ENCODE data around the gene ELMO3. TPM values are rescaled to one million over a fixed set of nuclear protein-coding genes. Genes with fewer than 3 reads are reported as not detected.

The ELMO3 gene
- polyA plus RNA-seq, 1 donor: 4.7 TPM

DNA sequence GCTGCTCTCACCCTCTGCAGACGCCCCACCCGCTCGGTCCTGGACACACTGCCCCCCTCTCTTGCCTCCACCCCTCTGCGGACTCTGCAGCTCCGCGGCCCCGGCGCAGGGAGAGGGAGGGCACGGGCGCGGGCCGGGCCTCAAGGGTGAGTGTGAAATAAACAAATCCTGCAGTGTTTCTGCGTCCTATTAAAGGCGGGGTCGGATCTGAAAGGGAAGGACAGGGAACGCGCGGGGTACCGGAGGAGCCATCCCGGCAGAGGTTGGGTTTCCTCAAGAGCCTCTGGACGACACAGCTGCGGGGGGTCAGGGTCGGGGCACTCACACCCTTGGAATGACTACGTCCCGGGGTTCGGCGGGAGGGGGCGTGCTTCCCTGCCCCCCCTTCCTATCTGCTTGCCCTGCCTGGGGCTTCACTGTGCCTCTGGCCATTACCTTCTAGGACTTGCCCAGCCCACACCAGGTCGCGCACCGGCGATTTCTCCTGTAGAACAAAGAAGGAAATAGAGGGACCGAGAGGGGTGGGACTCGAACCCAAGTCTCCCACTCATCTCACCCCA is 34.9 kb upstream of the ELMO3 start:
- no peak for DNase-seq

DNA sequence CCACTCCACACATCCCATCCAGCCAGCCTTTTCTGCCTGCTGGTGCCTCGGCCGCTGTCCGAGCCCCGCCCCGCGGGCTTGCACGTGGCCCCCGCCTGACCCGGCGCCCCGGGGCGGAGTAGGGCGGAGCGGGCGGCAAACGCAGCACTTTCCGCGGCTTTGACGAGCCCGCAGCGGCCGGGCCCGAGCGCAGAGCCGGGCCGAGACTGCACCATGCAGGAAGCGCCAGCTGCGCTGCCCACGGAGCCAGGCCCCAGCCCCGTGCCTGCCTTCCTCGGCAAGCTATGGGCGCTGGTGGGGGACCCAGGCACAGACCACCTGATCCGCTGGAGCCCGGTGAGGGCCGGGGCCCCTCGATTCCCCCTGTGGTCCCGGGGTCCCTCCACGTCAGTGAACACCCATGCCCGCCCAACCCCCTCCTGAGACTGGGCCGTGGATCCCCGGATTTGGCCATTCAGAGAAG is 34.3 kb upstream of the ELMO3 start, which contains the start of gene HSF4:
Gene HSF4 (plus strand): TSS at position 147 of the 463 bp plus-strand sequence. CDS start 67 bp downstream, at position 214.
- no peak for DNase-seq

DNA sequence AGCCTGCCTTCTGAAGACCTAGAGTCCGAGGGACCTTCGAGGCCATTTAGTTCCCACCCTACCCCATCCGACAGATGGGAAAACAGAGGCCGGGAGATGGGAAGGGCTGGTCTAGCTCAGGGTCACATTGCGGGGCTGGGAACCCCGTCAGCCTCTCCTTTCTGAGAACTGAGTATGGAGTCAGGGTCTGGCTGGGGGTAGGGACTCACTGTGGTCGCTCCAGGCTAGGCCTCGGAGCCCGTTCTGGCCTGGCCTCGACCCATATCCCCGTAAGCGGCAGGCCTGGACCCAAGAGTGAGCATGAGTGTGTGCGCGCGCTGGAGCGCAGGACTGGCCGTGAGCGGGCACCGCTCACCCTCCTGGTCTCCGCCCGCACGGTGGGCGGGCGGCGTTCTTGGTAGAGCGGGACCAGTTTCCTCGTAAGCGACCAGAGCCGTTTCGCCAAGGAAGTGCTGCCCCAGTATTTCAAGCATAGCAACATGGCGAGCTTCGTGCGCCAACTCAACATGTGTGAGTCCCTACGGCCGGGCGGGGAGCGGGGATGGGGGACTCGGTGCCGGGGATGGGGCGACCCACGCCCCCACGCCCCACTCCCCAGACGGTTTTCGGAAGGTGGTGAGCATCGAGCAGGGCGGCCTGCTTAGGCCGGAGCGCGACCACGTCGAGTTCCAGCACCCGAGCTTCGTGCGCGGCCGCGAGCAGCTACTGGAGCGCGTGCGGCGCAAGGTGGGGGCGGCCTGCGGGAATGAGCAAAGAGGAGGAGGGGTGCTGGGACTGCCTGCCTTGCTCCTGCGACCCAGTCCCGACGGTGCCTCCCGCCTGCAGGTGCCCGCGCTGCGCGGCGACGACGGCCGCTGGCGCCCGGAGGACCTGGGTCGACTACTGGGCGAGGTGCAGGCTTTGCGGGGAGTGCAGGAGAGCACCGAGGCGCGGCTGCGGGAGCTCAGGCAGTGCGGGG is 33.5 kb upstream of the ELMO3 start:
- DNase-seq: no peak

DNA sequence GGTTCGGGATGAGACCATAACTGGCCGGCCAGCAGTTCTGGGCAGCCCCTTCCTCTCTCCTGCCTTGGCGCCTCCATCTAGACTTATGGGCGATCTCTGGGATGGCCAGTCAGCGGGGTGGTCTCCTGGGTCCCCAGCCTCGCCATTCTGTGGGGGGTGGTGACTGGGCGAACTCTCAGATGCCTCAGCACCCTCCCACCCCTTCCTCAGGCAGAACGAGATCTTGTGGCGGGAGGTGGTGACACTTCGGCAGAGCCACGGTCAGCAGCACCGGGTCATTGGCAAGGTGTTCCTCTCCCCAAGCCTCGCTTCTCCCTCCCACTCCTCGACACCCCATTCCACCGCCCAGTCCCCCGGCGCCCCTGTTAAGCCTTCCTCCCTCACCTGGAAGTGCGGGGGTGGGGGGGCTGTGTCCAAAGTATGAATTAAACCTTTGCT is 32.8 kb upstream of the ELMO3 start:
- no peak for DNase-seq

DNA sequence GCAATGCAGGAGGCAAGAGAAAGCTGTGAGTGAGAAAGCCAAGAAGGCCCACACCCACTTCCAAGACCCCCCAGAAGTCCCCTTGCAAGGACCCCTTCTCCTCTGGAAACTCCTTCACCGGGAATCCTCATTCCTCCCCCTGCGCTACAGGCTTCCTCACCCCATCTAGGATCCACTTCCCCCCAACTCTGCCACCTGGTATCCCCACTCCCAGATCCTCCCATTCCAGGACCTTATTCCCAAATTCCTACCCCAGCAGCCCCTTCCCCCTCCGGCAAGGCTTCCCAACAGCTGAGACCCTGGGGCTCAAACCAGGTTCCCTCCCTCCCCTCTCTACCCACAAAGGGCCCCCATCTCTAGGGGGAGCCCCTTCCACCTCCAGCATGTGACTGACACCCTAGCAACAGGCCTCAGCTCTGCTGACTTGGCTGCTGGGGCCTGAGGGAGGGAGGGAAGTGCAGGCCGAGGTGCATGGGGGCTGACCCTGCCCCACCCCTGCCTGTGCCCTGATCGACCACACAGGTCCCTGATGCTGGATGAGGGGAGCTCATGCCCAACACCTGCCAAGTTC is 32.2 kb upstream of the ELMO3 start:
- DNase-seq: no peak

DNA sequence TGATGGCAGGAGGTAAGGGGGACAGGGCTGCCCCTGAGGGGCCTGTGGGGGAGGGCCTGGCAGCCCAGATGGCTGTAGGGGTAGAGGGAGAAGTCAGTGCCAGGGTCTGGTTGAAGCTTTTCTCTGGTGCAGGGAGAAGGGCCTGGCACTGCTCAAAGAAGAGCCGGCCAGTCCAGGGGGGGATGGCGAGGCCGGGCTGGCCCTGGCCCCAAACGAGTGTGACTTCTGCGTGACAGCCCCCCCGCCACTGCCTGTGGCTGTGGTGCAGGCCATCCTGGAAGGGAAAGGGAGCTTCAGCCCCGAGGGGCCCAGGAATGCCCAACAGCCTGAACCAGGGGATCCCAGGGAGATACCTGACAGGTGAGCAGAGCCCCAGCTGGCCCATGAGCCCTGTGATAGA is 31.3 kb upstream of the ELMO3 start:
- no peak for DNase-seq

DNA sequence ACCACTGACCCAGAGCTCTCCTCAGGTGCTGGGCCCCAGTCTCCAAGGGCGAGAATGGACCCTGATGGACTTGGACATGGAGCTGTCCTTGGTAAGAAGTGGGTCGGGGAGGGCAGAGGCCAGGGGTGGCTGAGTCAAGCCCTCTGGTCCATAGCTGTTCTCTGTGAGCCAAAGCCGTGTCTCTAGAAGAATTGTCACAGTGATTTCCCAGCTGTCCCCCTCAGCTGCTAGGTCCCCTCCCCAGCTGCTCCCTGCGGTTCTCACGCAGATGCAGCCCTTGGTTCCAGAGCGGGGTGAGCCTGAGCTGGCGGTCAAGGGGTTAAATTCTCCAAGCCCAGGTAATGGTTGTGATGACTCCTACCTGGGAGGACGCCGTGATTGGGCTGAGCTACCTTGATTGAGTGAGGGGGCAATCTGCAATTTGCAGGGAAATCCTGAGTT is 29.9 kb upstream of the ELMO3 start:
- DNase-seq: no peak

DNA sequence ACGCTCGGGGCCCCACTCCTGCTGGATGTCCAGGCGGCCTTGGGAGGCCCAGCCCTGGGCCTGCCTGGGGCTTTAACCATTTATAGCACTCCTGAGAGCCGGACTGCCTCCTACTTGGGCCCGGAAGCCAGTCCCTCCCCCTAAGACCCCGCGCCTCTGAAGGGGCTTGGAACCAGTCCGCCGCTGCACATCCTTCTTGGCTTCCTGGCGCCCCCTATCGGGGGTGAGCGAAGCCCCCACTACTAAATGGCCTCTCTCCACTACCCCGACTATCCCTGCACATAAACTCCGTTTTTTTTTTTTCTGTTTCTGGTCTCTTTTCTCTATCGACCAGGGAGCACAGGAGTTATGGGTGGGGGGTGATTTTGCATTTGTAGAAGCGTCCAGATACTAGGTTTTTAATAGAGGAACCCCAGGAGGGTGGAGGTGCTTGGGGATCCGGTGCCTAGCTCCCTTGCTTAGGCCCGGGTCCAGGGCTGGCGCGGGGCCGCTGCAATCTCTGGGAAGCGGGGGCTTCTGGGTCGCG is 29.2 kb upstream of the ELMO3 start:
- DNase-seq: no peak

DNA sequence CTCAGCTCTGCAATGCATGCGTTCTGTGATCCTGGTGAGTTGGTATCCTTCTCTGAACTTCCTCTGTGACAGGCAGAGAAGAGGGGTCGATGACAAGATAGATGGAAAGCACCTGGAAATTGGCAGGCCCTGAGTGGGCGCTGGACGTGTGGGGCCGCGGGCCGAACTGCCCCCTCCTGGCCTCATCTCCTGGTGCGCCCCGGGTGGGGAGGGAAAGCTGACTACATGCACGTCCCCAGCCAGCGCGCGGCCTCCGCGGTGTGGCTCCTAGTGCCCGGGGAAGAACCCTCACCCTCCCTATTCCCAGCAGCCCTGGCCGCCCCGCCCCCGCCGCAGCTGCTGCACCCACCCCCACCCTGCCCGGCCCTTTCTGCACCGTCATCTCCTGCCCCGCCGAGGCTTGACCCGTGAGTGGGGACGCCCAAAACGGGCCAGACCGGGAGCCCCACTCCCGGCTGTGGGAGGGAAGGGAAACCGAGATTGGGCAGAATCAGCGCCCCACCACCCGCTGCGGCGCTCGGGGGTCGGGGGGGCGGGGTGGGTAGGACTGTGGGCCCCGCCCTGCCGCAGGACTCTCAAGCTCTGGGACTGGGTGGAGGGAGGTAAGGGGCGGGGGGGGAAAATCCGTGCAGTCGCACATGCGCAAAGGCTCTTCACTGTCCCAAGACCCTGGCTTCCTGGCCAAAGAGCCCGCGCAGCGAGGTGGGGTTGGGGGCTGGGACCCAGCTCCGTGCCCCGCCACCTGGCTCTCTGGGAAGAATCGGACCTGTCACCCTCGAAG is 28.6 kb upstream of the ELMO3 start, which contains the start of gene NOL3:
Gene NOL3 (plus strand): TSS at position 371 of the 781 bp plus-strand sequence.
- no peak for DNase-seq

DNA sequence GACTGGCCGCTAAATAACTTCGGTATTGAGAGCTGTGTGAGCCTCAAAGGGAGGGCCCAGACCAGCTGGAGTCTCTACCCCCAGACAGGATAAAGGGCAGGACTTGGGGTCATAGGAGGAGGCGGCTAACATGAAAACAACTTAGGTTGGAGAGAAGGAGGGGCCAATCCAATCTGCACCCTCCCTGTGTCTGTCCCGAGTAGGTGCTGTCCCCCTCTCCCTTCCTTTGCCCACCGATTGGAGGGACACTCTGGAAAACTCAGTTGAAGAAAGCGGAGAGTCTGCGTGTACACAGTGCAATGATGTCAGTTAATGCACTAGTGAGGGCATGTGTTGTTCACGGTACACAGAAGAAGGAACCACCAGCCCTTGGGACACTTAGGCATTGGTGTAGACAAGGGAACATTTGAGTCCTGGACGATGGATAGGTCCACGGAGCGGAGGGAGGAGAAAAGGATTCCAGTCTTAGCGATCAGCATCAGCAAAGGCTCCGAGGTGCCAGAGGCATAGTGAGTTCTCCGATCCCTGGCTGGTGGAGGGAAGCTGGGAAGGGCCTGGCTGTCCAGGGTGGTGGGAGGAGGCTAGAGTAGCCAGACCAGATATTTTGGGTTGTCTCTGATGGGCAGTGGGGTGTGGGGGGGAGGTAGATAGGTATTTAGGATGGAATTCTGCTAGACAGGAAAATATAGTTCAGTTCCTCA is 27.8 kb upstream of the ELMO3 start:
- no peak for DNase-seq

DNA sequence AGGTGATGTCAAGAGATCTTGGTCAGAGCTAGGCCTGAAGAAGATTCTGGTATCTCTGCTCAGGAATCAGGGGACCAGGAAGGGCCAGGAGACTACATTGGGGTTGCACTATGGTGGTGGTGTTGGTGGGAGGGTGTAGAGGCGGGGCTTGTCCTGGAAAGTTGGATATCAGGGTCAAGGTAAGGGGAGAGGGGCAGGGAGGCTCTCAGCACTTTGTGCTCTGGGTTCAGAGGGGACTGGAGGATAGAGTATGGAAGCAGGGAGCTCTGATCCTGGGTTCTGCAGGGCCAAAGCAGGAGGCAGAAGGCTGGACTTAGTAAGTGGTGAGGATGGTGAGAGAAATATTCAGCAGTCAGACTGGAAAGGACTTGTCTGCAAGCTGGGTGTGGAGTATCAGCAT is 25.6 kb upstream of the ELMO3 start:
- no peak for DNase-seq

DNA sequence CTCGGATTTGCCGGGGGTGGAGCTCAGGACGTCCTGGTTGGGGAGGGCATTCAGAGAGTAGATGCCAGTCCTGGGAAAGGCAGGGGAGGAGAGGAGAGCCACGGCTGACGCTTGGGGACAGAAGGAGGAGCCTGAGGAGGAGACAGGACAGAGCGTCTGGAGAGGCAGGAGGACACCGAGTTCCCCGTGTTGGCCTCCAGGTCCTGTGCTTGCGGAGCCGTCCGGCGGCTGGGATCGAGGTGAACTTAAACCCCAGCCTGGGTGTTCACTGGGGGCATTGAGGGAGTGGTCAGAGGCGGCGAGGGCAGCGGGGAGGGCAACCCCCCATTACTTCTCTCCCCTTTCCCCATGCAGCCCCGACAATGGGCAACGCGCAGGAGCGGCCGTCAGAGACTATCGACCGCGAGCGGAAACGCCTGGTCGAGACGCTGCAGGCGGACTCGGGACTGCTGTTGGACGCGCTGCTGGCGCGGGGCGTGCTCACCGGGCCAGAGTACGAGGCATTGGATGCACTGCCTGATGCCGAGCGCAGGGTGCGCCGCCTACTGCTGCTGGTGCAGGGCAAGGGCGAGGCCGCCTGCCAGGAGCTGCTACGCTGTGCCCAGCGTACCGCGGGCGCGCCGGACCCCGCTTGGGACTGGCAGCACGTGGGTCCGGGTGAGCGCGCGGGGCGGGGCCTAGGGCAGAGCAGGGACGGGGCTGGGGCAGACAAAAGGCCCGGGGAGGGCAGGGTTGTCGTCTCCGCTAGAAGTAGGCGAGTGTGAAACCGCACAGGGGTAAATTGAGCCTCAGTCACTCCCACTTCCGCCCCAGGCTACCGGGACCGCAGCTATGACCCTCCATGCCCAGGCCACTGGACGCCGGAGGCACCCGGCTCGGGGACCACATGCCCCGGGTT is 24.9 kb upstream of the ELMO3 start:
- DNase-seq: no peak

DNA sequence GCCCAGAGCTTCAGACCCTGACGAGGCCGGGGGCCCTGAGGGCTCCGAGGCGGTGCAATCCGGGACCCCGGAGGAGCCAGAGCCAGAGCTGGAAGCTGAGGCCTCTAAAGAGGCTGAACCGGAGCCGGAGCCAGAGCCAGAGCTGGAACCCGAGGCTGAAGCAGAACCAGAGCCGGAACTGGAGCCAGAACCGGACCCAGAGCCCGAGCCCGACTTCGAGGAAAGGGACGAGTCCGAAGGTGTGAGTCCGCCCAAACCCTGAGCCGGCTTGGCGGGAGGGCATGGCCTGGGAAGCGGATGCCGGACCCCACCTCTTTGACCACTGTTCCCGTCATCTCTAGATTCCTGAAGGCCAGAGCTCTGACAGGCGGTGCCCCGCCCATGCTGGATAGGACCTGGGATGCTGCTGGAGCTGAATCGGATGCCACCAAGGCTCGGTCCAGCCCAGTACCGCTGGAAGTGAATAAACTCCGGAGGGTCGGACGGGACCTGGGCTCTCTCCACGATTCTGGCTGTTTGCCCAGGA is 24.2 kb upstream of the ELMO3 start:
- DNase-seq: no peak

DNA sequence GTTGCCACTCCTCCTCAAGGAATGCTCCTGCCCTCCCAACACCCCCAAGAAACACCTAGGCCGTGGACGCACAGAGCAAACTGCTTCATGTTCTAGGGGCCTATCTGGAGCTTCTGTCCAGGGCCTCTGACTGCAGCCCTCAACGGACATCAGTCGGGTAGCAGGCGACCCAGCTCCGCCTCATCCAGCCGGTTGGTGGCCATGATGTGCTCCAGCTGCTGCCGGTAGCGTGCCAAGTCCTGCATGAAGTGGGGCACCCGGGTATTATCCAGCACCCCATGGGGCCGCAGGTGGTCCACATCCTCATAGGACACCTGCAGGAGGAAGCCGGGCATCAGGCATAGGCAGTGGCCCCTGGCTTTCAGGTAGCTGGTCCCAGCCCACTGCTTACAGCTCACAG is 22.3 kb upstream of the ELMO3 start:
- no peak for DNase-seq

DNA sequence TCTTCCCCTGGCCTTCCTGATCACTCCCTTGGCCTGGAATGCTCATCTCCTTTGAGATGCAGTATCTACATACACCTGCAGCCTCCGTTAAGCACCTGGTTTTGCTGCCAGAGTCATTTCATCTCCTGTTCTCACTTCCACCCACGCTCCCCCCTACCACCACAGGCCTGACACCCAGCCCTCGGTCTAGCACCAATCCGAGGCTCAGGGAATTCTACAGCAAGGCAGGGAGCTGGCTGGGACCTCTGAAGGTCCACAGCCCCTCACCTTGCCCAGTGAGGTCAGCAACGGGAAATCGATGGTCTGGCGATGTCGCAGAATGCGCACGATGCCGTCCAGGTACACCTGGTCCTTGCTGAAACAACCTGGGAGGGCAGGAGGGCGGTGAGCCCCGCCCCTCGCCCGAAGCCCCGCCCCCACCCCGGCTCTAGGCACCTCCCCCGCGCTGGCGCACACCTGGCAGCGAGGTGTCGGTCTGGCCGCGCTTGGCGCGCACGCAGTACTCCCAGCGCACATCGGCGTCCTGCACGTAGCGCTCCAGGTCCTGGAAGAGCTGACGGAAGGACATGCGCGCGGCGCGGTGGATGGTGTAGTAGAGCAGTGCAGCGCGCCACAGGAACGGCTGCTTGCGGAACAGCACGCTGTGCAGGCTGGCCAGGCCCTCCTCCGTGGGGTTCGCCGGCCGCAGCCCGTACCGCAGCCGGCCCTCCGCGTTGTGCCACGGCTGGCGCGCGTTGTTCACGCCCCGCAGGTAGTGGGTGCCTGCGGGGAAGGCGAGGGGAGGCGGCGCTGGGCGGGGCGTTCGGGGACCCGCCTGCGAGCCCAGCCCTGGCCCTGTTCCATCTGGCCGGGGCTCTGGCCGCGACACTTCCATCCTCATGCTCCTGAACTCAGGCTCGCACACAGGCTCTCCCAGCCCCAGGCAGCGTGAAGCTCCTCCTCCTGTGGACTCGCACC is 20.9 kb upstream of the ELMO3 start:
- no peak for DNase-seq

DNA sequence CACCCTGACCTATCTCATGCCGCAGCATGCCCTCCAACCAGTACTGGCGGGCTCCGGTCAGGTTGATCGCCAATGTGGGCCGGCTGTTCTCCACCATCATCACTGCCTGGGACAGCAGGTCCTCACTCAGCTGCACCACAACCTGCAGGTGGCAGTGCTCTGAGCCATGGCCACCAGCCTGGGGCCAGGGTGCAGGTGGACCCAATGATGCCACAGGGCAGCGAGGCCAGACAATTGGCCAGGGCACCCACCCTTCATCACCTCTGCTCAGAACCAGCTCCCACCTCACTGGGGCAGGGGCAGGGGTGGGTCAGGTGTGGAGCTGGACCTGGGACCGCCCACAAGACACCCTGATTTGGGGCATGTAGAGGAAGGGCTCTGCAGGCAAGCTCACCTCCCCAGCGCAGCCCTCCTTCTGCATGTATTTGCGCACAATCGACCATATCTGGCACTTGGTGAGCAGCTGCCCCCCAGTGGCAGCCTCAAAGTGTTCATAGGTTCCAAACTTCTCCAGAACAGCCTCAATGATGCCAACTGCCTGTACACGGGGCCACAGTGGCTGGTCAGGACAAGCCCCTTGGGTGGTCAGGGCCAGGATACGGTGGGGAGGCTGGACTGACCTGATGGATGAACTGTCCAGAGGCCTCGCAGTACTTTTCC is 19.4 kb upstream of the ELMO3 start:
- DNase-seq: no peak

DNA sequence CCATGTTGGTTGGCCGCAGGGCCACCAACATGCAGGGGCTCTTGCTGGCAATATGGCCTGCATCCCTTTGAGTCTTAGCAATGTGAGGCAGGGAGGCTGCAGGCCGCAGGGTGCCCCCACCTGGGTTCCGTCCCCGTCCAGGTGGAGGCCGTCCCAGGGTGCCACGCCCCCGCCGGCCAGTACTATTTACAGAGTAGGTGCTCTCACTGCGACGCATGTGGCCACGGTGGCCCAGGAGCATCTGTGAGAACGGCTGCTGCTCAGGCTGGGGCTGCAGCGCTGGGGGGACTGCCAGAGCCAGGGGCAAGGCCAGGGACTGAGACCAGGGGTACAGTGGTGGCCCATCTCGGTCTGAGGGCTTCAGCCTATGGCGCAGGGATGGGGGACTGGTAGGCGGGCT is 18.8 kb upstream of the ELMO3 start:
- no peak for DNase-seq

DNA sequence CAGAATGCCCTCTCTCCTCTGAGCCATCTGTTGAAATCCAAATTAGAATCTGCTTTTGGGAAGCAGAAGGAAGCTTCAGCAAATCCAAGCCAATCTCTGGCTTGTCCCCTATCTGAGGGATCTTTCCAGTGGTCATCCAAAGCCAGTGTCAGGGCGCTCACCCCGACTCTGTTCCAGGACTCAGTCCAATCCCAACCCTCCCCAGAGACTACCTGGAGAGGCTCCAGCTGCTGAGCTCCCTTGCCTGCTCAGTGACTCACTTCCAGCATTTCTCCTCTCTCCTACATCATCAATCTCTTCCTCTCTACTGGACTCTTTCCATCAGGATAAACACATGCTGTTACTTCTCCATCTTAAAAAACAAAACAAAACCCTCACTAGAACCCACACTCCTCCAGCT is 17.6 kb upstream of the ELMO3 start:
- DNase-seq: no peak

All from left kidney (tissue), 2 donors.